ENCODE results near the gene LILRB2.
A peak's percentile ranks its signal among the peaks of the same experiment; 100 is the strongest.
"Not testable (repeated sequence)": the region's sequence is repeated elsewhere in the genome, so short reads cannot be mapped to it uniquely, and the experiment has no call there.

Gene LILRB2

GRCh38 chr19:54242234-54242633, 38.7 kb downstream of the LILRB2 start:
- DNase-seq (ENCODE audit: low read depth in 1 of 2, low spot score in 1 of 2), result not testable (repeated sequence)

- not testable (repeated sequence) for DNase-seq (ENCODE audit: low read depth in 1 of 2, low spot score in 1 of 2)
Observed at GRCh38 chr19:54240372-54241336, 40.3 kb downstream of the LILRB2 start.

- DNase-seq (ENCODE audit: low read depth in 1 of 2, low spot score in 1 of 2), result not testable (repeated sequence)
Observed at GRCh38 chr19:54239491-54240371, 41.2 kb downstream of the LILRB2 start.

- no peak for DNase-seq (ENCODE audit: low read depth in 1 of 2, low spot score in 1 of 2)
Observed at GRCh38 chr19:54233941-54234340, 47.0 kb downstream of the LILRB2 start.

GRCh38 chr19:54231077-54231931, 49.6 kb downstream of the LILRB2 start:
- peak; percentile 71 to 88 for DNase-seq (ENCODE audit: low read depth in 1 of 2, low spot score in 1 of 2)

- DNase-seq (ENCODE audit: low read depth in 1 of 2, low spot score in 1 of 2), result no peak
Observed at GRCh38 chr19:54230031-54230430, 50.9 kb downstream of the LILRB2 start.

- DNase-seq (ENCODE audit: low read depth in 1 of 2, low spot score in 1 of 2), result no peak
Observed at GRCh38 chr19:54229146-54229545, 51.8 kb downstream of the LILRB2 start.

GRCh38 chr19:54224619-54225018, 56.3 kb downstream of the LILRB2 start:
- DNase-seq (ENCODE audit: low read depth in 1 of 2, low spot score in 1 of 2), result not testable (repeated sequence)

- DNase-seq (ENCODE audit: low read depth in 1 of 2, low spot score in 1 of 2), result not testable (repeated sequence)
Observed at GRCh38 chr19:54223937-54224281, 57.0 kb downstream of the LILRB2 start.

Data from activated T-helper 1 cell treated with anti-CD3 and anti-CD28 coated beads, Interleukin-2, amount 50 U/mL, for 16 hours (primary cell).